C4-2B (cell line): Measurements from ENCODE around the gene SLC39A9.

Source experiments
- ZFX ChIP-seq: fragments of 450-650 bp; IDR thresholded peaks from 2 replicates; pipeline ENCODE4 v1.6.1; 2017
- TF ChIP-seq, protein P1 (sequence below): fragments of 450-650 bp; conservative IDR thresholded peaks from 2 replicates; pipeline ENCODE4 v1.5.1; 2017; ENCODE audit warnings: mild to moderate bottlenecking

DNA sequence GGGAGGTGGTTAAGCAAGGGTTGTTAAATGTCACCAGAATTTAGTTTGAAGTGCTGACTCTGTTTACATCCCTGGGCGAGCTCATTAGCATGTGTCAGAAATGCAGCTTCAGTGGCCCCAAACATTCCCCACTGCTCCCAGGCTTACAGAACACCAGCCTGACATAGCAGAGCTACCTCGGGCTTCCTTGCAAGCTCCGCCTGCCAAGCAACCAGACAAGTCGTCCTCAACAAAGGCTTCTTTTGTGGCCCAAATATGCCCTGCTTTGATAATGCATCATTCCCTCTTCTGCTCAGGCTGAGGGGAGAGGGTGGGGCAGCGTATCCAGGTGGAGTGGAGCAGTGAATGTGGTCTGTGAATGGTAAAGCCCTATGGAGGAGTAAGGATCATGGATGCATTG lies 28.4 kb upstream of the SLC39A9 start:
- TF ChIP-seq, protein P1, sequence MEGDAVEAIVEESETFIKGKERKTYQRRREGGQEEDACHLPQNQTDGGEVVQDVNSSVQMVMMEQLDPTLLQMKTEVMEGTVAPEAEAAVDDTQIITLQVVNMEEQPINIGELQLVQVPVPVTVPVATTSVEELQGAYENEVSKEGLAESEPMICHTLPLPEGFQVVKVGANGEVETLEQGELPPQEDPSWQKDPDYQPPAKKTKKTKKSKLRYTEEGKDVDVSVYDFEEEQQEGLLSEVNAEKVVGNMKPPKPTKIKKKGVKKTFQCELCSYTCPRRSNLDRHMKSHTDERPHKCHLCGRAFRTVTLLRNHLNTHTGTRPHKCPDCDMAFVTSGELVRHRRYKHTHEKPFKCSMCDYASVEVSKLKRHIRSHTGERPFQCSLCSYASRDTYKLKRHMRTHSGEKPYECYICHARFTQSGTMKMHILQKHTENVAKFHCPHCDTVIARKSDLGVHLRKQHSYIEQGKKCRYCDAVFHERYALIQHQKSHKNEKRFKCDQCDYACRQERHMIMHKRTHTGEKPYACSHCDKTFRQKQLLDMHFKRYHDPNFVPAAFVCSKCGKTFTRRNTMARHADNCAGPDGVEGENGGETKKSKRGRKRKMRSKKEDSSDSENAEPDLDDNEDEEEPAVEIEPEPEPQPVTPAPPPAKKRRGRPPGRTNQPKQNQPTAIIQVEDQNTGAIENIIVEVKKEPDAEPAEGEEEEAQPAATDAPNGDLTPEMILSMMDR: no peak
- TF ChIP-seq ZFX: no peak
